Measurements from ENCODE around the gene ZC3HAV1L. TPM values are rescaled to one million over a fixed set of nuclear protein-coding genes. Genes with fewer than 3 reads are reported as not detected.

Gene ZC3HAV1L
- total RNA-seq, 1 donor from 2014 or later = 3.4 TPM

- DNase-seq = no peak
- intact Hi-C loops (cut with micrococcal nuclease) = loop anchor here (10.0 kb wide), 1 partner anchor 188 kb away; no protein-coding TSS in a partner anchor
Measured at GRCh38 chr7:139072796-139073195, 37.0 kb upstream of the ZC3HAV1L start.

GRCh38 chr7:139071680-139072079 lies 35.8 kb upstream of the ZC3HAV1L start:
- DNase-seq = no peak
- H3K9me3 ChIP-seq (replicated peaks) = no peaks in the 10 kb centered on the region
- intact Hi-C loops (cut with micrococcal nuclease) = loop anchor here (10.0 kb wide), 1 partner anchor 187 kb away; no protein-coding TSS in a partner anchor
- H3K4me3 ChIP-seq = no peak overlapping the region
- H3K27ac ChIP-seq (replicated peaks) = no peak overlapping the region
- TF ChIP-seq CTCF (IDR thresholded peaks at IDR 0.05; ENCODE audit: borderline replicate concordance) = no peak
- H3K36me3 ChIP-seq = peaks cover 84% of the 10 kb centered on the region
- no peaks in the 10 kb centered on the region for H3K27me3 ChIP-seq (ENCODE audit: low read depth)
- H3K4me1 ChIP-seq = peaks cover 11% of the 10 kb centered on the region

More at GRCh38 chr7:139072796-139073195, 37.0 kb upstream of the ZC3HAV1L start:
- H3K4me3 ChIP-seq = no peak overlapping the region
- no peaks in the 10 kb centered on the region for H3K27me3 ChIP-seq (ENCODE audit: low read depth)
- peaks cover 87% of the 10 kb centered on the region for H3K36me3 ChIP-seq
- no peak for TF ChIP-seq CTCF (IDR thresholded peaks at IDR 0.05; ENCODE audit: borderline replicate concordance)
- H3K27ac ChIP-seq (replicated peaks) = no peak overlapping the region
- H3K4me1 ChIP-seq = peaks cover 7% of the 10 kb centered on the region
- H3K9me3 ChIP-seq (replicated peaks) = no peaks in the 10 kb centered on the region

- H3K27ac ChIP-seq (replicated peaks) = no peak overlapping the region
- no peaks in the 10 kb centered on the region for H3K9me3 ChIP-seq (replicated peaks)
- H3K27me3 ChIP-seq (ENCODE audit: low read depth) = no peaks in the 10 kb centered on the region
- peaks cover 16% of the 10 kb centered on the region for H3K4me1 ChIP-seq
- no peak overlapping the region for H3K4me3 ChIP-seq
- H3K36me3 ChIP-seq = peaks cover 85% of the 10 kb centered on the region
- DNase-seq = no peak
- intact Hi-C loops (cut with micrococcal nuclease) = loop anchor here (5.0 kb wide), 1 partner anchor 41 kb away; no protein-coding TSS in a partner anchor
- TF ChIP-seq CTCF (IDR thresholded peaks at IDR 0.05; ENCODE audit: borderline replicate concordance) = no peak
Measured at GRCh38 chr7:139068544-139069399, 32.9 kb upstream of the ZC3HAV1L start.

GRCh38 chr7:139066315-139066714 lies 30.5 kb upstream of the ZC3HAV1L start:
- H3K4me3 ChIP-seq = no peak overlapping the region
- intact Hi-C loops (cut with micrococcal nuclease) = loop anchor here (5.0 kb wide), 1 partner anchor 39 kb away; no protein-coding TSS in a partner anchor
- DNase-seq = no peak
- H3K4me1 ChIP-seq = peaks cover 16% of the 10 kb centered on the region
- peaks cover 85% of the 10 kb centered on the region for H3K36me3 ChIP-seq
- H3K9me3 ChIP-seq (replicated peaks) = no peaks in the 10 kb centered on the region
- H3K27me3 ChIP-seq (ENCODE audit: low read depth) = no peaks in the 10 kb centered on the region
- H3K27ac ChIP-seq (replicated peaks) = peak overlapping the region; percentile 55
- TF ChIP-seq CTCF (IDR thresholded peaks at IDR 0.05; ENCODE audit: borderline replicate concordance) = no peak

GRCh38 chr7:139065323-139065722 lies 29.5 kb upstream of the ZC3HAV1L start:
- Histone ChIP-seq H3K9me3 (replicated peaks) (no peaks in the 10 kb centered on the region), H3K27me3 (ENCODE audit: low read depth) (no peaks in the 10 kb centered on the region), H3K36me3 (peaks cover 87% of the 10 kb centered on the region), H3K27ac (replicated peaks) (no peak overlapping the region), H3K4me3 (no peak overlapping the region), H3K4me1 (peaks cover 26% of the 10 kb centered on the region)
- intact Hi-C loops (cut with micrococcal nuclease) = loop anchor here (5.0 kb wide), 1 partner anchor 38 kb away; no protein-coding TSS in a partner anchor
- no peak for DNase-seq
- no peak for TF ChIP-seq CTCF (IDR thresholded peaks at IDR 0.05; ENCODE audit: borderline replicate concordance)
